Endothelial cell (in vitro differentiated cells): ENCODE measurements around the gene RNF212. TPM values are rescaled to one million over a fixed set of nuclear protein-coding genes. Genes with fewer than 3 reads are reported as not detected.

Source experiments
- DNase-seq: peaks from one replicate; pipeline ENCODE4 v3.0.0; 2021; ENCODE audit warnings: low spot score
- H3K27ac Mint-ChIP-seq: one replicate; pipeline ENCODE4 v1.8.0; 2021; ENCODE audit warnings: mixed read lengths, inconsistent platforms; ENCODE audit not compliant: unreplicated experiment
- H3K27me3 Mint-ChIP-seq: one replicate; pipeline ENCODE4 v1.8.0; 2021; ENCODE audit warnings: mild to moderate bottlenecking, moderate library complexity, mixed read lengths, inconsistent platforms; ENCODE audit not compliant: unreplicated experiment
- H3K36me3 Mint-ChIP-seq: one replicate; pipeline ENCODE4 v1.8.0; 2021; ENCODE audit warnings: mild to moderate bottlenecking, low read depth, mixed read lengths, inconsistent platforms; ENCODE audit not compliant: unreplicated experiment
- H3K4me1 Mint-ChIP-seq: one replicate; pipeline ENCODE4 v1.8.0; 2021; ENCODE audit warnings: mild to moderate bottlenecking, mixed read lengths, inconsistent platforms; ENCODE audit not compliant: unreplicated experiment
- H3K4me3 Mint-ChIP-seq: one replicate; pipeline ENCODE4 v1.8.0; 2021; ENCODE audit warnings: mild to moderate bottlenecking, mixed read lengths, inconsistent platforms; ENCODE audit not compliant: unreplicated experiment
- H3K9me3 Mint-ChIP-seq: one replicate; pipeline ENCODE4 v1.8.0; 2021; ENCODE audit warnings: mixed read lengths, inconsistent platforms; ENCODE audit not compliant: unreplicated experiment
- CTCF ChIP-seq: fragments of 200-600 bp; sonication (generic); IDR thresholded peaks from one replicate; pipeline ENCODE4 v1.5.0; 2021; ENCODE audit warnings: antibody characterized with exemption; ENCODE audit not compliant: unreplicated experiment
- total RNA-seq: library from RNA; stranded (reverse); fragmentation: NEBNext Ultra II Directional; extraction: Animal tissue kit (Norgen Biotek cat#: 25700); gene quantifications from one replicate; pipeline ENCODE4 v1.2.1, GENCODE V29; 2021; ENCODE audit not compliant: unreplicated experiment

The RNF212 gene
- total RNA-seq, 1 donor from 2014 or later: 3.3 TPM

GRCh38 chr4:1061760-1062159 is 51.6 kb downstream of the RNF212 start:
- DNase-seq: no peak
- TF ChIP-seq CTCF: no peak
- Mint-ChIP-seq H3K4me1 (no peaks in the 10 kb centered on the region), H3K36me3 (no peaks in the 10 kb centered on the region), H3K4me3 (no peak overlapping the region), H3K27me3 (no peaks in the 10 kb centered on the region), H3K27ac (no peak overlapping the region), H3K9me3 (no peaks in the 10 kb centered on the region)

- H3K27ac Mint-ChIP-seq: no peak overlapping the region
- H3K27me3 Mint-ChIP-seq: peaks cover under 1% of the 10 kb centered on the region
- H3K9me3 Mint-ChIP-seq: no peaks in the 10 kb centered on the region
- DNase-seq: no peak
- H3K4me3 Mint-ChIP-seq: no peak overlapping the region
- no peaks in the 10 kb centered on the region for H3K36me3 Mint-ChIP-seq
- TF ChIP-seq CTCF: no peak
- H3K4me1 Mint-ChIP-seq: no peaks in the 10 kb centered on the region
Observed at GRCh38 chr4:1061056-1061700, 52.2 kb downstream of the RNF212 start.

- Mint-ChIP-seq H3K4me1 (no peaks in the 10 kb centered on the region), H3K27me3 (peaks cover 3% of the 10 kb centered on the region), H3K9me3 (no peaks in the 10 kb centered on the region), H3K27ac (no peak overlapping the region), H3K36me3 (no peaks in the 10 kb centered on the region), H3K4me3 (no peak overlapping the region)
- DNase-seq: no peak
- TF ChIP-seq CTCF: no peak
Observed at GRCh38 chr4:1060621-1061020, 52.7 kb downstream of the RNF212 start.

GRCh38 chr4:1060121-1060520 is 53.2 kb downstream of the RNF212 start:
- no peaks in the 10 kb centered on the region for H3K4me1 Mint-ChIP-seq
- peaks cover 3% of the 10 kb centered on the region for H3K27me3 Mint-ChIP-seq
- H3K4me3 Mint-ChIP-seq: no peak overlapping the region
- H3K27ac Mint-ChIP-seq: no peak overlapping the region
- no peaks in the 10 kb centered on the region for H3K36me3 Mint-ChIP-seq
- TF ChIP-seq CTCF: no peak
- no peaks in the 10 kb centered on the region for H3K9me3 Mint-ChIP-seq
- DNase-seq: no peak

- DNase-seq: no peak
- H3K27me3 Mint-ChIP-seq: peaks cover 3% of the 10 kb centered on the region
- no peaks in the 10 kb centered on the region for H3K9me3 Mint-ChIP-seq
- H3K36me3 Mint-ChIP-seq: no peaks in the 10 kb centered on the region
- no peak overlapping the region for H3K4me3 Mint-ChIP-seq
- H3K27ac Mint-ChIP-seq: no peak overlapping the region
- TF ChIP-seq CTCF: no peak
- no peaks in the 10 kb centered on the region for H3K4me1 Mint-ChIP-seq
Observed at GRCh38 chr4:1058997-1059665, 54.2 kb downstream of the RNF212 start.
